Measurements from ENCODE around the gene SMYD3. TPM values are rescaled to one million over a fixed set of nuclear protein-coding genes. Genes with fewer than 3 reads are reported as not detected.

Gene SMYD3
- total RNA-seq, 1 donor from 2014 or later = 80.8 TPM

DNA sequence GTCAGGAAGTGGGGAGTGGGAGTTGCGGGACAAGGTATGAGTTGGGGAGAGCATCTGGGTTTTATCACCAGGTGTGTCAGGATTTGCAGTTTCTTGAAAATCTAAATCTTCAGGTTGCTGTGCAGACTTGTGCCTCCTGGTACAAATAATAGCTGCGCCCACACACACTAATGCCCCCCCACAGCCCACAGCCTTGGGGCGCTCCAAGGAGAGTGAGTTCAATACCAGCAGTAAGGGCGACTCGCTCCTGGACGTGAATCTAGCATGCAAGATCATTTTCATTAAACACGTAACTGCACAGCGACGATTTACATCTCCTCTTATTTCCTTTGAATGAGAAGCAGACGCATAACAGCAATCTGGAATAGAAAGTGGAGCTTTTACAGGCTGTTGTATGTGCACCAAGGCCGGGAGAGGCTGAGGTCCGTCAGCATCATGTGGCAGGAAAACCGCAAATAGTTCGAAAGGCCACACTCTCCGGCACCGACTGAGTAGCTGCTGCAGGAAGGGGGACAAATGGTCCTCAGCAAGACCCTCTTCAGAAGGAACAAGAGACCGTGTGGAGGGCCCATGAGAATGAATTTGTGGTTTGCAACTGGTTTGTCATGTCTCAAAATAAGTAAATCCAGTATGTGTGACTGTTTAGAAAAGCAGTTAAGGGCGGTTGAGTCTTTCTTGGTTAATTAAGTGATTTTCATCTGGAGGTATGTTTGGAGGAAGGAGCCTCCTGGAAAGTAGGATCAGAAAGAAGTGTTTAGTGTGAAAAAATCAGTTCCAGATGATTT is 439.5 kb downstream of the SMYD3 start:
- no peak for TF ChIP-seq CTCF (IDR thresholded peaks at IDR 0.05; ENCODE audit: insufficient read depth, low read depth, low read length)
- no peak for TF ChIP-seq EZH2 (IDR thresholded peaks at IDR 0.05; ENCODE audit: insufficient read depth, low read length)
- peak overlapping the region; percentile 41 for H3K4me2 ChIP-seq (ENCODE audit: low read length)
- no peaks in the 10 kb centered on the region for H3K79me2 ChIP-seq (ENCODE audit: insufficient read depth, low read length)
- H3K9ac ChIP-seq (ENCODE audit: low read length) = no peak overlapping the region
- no peaks in the 10 kb centered on the region for H4K20me1 ChIP-seq (ENCODE audit: insufficient read depth, low read length)
- H3K4me1 ChIP-seq (ENCODE audit: insufficient read depth, low read length) = no peaks in the 10 kb centered on the region
- Mint-ChIP-seq H3K4me1 (ENCODE audit: low read depth, unreplicated experiment) (peaks cover 50% of the 10 kb centered on the region), H3K27ac (ENCODE audit: unreplicated experiment) (peak overlapping the region; percentile 89), H3K27me3 (ENCODE audit: low read depth, unreplicated experiment) (no peaks in the 10 kb centered on the region), H3K9me3 (ENCODE audit: unreplicated experiment) (no peaks in the 10 kb centered on the region), H3K4me3 (ENCODE audit: unreplicated experiment) (no peak overlapping the region), H3K36me3 (ENCODE audit: low read depth, unreplicated experiment) (no peaks in the 10 kb centered on the region)
- FAIRE-seq = no peak
- H3K27ac ChIP-seq (ENCODE audit: low read depth, low read length) = no peak overlapping the region
- no peaks in the 10 kb centered on the region for H3K27me3 ChIP-seq (ENCODE audit: insufficient read depth, low read length)
- peak; percentile 32 for DNase-seq (ENCODE audit: low read depth)
- H2AFZ ChIP-seq (ENCODE audit: low read depth, low read length) = no peak overlapping the region
- H3K9me3 ChIP-seq (ENCODE audit: insufficient read depth, low read depth, low read length) = no peaks in the 10 kb centered on the region
- no peak overlapping the region for H3K4me3 ChIP-seq (ENCODE audit: insufficient read depth, low read depth, low read length)
- H3K36me3 ChIP-seq (ENCODE audit: insufficient read depth, low read length) = no peaks in the 10 kb centered on the region

DNA sequence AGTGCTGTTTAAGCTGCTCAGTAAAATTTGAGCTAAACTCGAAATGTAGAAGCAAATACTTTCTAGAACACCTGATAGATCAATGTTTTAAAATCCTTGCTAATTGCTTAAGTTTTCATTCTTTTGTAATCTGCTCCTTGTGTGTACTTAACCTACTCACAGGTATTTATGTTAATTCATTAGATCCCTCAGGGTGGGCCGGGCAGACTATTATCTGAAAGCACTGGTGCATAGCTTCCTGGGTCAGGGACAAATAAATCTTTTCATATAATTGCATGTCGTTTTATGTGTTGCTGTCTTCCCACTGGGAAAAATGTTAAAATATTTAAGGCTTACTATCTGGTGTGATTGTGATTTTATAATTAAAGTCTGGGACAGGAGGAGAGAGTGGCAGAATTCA is 440.5 kb downstream of the SMYD3 start:
- Mint-ChIP-seq H3K9me3 (ENCODE audit: unreplicated experiment) (no peaks in the 10 kb centered on the region), H3K27me3 (ENCODE audit: low read depth, unreplicated experiment) (no peaks in the 10 kb centered on the region), H3K4me1 (ENCODE audit: low read depth, unreplicated experiment) (peaks cover 50% of the 10 kb centered on the region), H3K27ac (ENCODE audit: unreplicated experiment) (no peak overlapping the region), H3K36me3 (ENCODE audit: low read depth, unreplicated experiment) (no peaks in the 10 kb centered on the region), H3K4me3 (ENCODE audit: unreplicated experiment) (no peak overlapping the region)
- H3K4me1 ChIP-seq (ENCODE audit: insufficient read depth, low read length) = no peaks in the 10 kb centered on the region
- no peak for TF ChIP-seq EZH2 (IDR thresholded peaks at IDR 0.05; ENCODE audit: insufficient read depth, low read length)
- TF ChIP-seq CTCF (IDR thresholded peaks at IDR 0.05; ENCODE audit: insufficient read depth, low read depth, low read length) = no peak
- no peaks in the 10 kb centered on the region for H3K36me3 ChIP-seq (ENCODE audit: insufficient read depth, low read length)
- no peaks in the 10 kb centered on the region for H3K79me2 ChIP-seq (ENCODE audit: insufficient read depth, low read length)
- H2AFZ ChIP-seq (ENCODE audit: low read depth, low read length) = no peak overlapping the region
- H4K20me1 ChIP-seq (ENCODE audit: insufficient read depth, low read length) = no peaks in the 10 kb centered on the region
- no peak overlapping the region for H3K27ac ChIP-seq (ENCODE audit: low read depth, low read length)
- no peak for FAIRE-seq
- no peaks in the 10 kb centered on the region for H3K9me3 ChIP-seq (ENCODE audit: insufficient read depth, low read depth, low read length)
- no peak overlapping the region for H3K4me2 ChIP-seq (ENCODE audit: low read length)
- no peak overlapping the region for H3K4me3 ChIP-seq (ENCODE audit: insufficient read depth, low read depth, low read length)
- no peak for DNase-seq (ENCODE audit: low read depth)
- no peaks in the 10 kb centered on the region for H3K27me3 ChIP-seq (ENCODE audit: insufficient read depth, low read length)
- no peak overlapping the region for H3K9ac ChIP-seq (ENCODE audit: low read length)

DNA sequence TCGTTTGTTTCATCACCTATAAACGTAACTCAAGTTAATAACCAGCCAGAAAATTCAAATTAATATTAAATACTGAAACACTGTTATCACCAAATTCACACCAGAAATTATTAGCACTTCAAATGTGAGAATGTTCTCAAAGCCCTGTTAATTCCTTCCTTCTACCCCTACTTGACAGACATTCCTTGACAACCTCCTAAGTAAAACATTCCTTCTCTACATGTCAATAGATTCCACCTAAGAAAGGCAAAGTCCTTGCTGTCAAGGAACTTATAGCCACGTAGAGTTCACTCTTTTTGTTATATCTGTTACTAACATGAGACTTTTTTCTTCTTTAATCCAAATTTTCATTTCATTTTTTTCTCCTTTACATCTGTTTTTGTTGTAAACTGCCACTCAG is 441.5 kb downstream of the SMYD3 start:
- Histone ChIP-seq H3K4me2 (ENCODE audit: low read length) (no peak overlapping the region), H3K4me1 (ENCODE audit: insufficient read depth, low read length) (no peaks in the 10 kb centered on the region), H2AFZ (ENCODE audit: low read depth, low read length) (no peak overlapping the region), H3K36me3 (ENCODE audit: insufficient read depth, low read length) (no peaks in the 10 kb centered on the region), H3K27me3 (ENCODE audit: insufficient read depth, low read length) (no peaks in the 10 kb centered on the region), H3K9me3 (ENCODE audit: insufficient read depth, low read depth, low read length) (no peaks in the 10 kb centered on the region), H3K4me3 (ENCODE audit: insufficient read depth, low read depth, low read length) (no peak overlapping the region), H3K27ac (ENCODE audit: low read depth, low read length) (no peak overlapping the region), H3K79me2 (ENCODE audit: insufficient read depth, low read length) (no peaks in the 10 kb centered on the region), H4K20me1 (ENCODE audit: insufficient read depth, low read length) (no peaks in the 10 kb centered on the region), H3K9ac (ENCODE audit: low read length) (no peak overlapping the region)
- Mint-ChIP-seq H3K36me3 (ENCODE audit: low read depth, unreplicated experiment) (no peaks in the 10 kb centered on the region), H3K27ac (ENCODE audit: unreplicated experiment) (no peak overlapping the region), H3K4me1 (ENCODE audit: low read depth, unreplicated experiment) (peaks cover 49% of the 10 kb centered on the region), H3K9me3 (ENCODE audit: unreplicated experiment) (no peaks in the 10 kb centered on the region), H3K27me3 (ENCODE audit: low read depth, unreplicated experiment) (no peaks in the 10 kb centered on the region), H3K4me3 (ENCODE audit: unreplicated experiment) (no peak overlapping the region)
- no peak for DNase-seq (ENCODE audit: low read depth)
- no peak for TF ChIP-seq CTCF (IDR thresholded peaks at IDR 0.05; ENCODE audit: insufficient read depth, low read depth, low read length)
- no peak for TF ChIP-seq EZH2 (IDR thresholded peaks at IDR 0.05; ENCODE audit: insufficient read depth, low read length)
- no peak for FAIRE-seq

Data from astrocyte (in vitro differentiated cells and primary cell).